Measurements from ENCODE around the gene C2CD2L. TPM values are rescaled to one million over a fixed set of nuclear protein-coding genes. Genes with fewer than 3 reads are reported as not detected.

C2CD2L gene
- total RNA-seq = 3.3 and 3.7 TPM in 2 replicates

DNA sequence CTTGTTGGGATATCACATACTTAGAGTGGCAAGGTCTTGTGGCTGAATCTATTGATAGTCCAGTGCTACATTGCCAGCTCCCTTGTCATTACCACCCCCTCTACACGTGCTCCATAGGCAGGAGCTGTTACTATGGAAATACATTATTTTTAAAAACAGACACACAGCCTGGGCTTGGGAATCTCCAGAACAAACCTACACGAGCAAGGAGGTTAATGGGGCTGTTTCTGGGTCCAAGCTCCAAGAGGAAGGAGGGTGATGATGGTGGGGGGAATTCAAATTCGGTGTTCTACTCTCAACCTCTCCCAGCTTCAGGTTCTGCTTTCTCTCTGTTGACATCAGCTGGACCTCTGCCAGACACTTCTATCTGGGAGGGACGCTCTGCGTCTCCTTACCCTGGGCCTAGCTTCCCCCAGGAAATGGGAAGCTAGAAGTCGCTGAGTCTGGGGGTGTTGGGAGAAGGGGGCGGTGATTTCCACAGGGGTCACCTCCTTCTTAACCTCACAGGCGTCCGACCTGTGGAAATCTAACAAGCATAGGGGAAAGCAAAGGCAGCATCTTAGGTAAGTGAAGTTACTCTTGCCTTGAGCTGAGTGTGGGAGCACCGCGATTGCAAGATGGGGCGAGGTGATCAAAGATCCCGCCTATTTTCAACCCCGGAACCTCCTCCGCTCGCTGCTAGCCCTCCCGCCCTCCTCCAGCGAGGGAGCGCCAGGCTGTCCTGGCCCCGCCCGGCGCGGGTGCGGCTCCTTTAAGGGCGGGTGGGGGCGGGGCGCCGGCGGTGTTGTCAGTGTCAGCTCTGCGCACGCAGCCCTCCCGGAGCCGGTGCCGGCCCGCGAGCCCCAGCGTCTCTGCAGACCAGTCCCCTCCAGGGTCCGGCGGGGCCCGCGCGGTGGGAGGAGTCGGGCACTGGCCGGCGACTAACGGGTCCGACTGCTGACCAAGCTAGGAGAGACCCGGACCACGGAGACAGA, at the start of gene C2CD2L:
TSS of gene C2CD2L (plus strand) at position 781 of the 974 bp plus-strand sequence. CDS start 398 bp downstream, outside the sequence.

DNA sequence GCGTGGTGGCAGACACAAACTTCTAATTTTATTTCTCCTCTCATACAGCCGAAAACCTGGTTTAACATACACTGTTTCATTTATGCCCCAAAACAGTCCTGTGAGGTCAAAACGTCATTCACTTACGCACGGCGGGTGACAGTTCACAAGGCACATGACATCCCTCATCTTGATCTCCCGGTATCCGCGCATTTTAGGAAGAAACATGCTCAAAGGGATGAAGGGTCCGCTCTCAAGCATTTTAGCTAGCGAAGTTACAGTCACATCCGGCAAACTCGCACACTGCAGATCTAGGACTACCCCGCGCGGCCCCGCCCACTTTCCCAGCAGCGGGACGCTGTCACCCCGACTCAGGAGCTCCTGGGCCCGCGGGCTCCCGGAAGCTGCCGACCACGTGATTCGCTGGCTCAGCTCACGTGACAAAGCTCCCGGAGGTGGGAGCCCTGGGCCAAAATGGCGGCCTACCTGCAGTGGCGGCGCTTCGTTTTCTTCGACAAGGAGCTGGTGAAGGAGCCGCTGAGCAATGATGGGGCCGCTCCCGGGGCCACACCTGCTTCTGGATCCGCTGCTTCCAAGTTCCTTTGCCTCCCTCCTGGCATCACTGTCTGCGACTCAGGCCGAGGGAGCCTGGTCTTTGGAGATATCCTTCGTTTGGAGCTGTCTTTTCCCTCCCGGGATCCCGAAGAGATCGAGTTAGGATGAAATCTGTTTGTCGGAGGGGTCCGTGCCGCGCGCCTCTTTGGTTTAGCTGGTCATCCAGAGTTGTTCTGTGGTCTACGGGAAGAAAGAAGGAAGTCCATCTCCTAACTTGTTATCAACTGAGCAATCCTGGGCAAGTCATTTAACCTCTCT, 39.5 kb upstream of the C2CD2L start, which contains the start of gene VPS11:
TSS of gene VPS11 (plus strand) at position 448 of the 852 bp plus-strand sequence. CDS start at position 454, 6 bp downstream.

DNA sequence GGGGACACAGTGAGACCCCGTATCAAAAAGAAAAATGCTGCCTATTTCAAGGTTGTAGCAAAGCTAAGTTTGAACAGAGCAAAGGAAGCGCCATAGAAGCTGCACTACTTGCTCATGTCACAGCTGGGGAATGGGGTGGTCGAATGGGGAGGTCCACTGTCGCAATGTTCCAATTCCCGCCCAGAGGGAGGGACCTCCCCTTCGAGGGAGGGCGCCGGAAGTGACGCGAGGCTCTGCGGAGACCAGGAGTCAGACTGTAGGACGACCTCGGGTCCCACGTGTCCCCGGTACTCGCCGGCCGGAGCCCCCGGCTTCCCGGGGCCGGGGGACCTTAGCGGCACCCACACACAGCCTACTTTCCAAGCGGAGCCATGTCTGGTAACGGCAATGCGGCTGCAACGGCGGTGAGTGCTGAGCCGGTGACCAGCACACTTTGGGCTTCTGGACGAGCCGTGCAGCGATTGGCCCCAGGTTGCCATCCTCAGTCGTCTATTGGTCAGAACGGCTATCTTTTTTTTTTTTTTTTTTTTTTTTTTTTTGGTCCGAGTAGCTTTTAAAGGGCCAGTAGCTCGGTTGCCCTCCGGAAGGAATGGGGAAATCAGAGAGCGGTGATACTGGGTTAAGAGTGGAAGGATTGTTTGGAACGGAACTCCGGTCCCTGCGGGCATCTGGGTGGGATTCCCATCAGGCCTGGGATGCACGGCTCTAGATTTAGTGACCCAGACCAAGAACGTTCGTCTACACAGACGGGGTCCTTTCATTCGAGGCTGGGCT, 22.3 kb upstream of the C2CD2L start, which contains the start of gene HMBS:
TSS of gene HMBS (plus strand) at position 219 of the 774 bp plus-strand sequence. CDS start at position 372, 153 bp downstream.

DNA sequence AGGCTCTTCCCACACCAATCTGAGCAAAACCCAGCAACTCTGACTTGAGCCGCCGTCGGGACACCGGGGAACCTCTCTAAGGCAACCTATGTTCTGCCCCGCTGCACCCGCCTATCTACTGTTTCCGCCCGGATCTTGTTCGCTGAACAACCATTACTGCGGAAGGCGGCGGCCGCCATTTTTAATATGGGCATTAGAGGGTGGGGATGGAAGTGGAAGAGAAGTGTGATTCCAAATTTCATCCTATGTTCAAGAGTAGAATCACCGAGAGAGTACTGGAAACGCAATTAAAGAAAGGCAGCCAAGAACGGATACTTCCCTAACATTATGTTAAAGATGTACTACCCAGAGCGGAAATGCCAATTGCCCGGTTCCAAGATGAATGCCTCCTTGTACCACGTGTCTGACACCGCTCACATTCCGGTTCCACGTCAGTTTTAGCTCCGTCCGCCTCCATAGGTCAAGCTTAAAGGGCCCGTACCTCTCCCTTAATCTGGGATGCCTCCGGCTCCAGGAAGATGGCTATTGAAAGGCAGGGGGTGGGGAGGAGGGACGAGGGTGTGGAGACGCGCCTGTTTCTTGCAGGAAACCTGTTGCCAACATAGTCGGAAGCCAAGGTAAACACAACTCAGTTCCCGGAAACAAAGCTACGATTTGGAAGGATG, 5.3 kb upstream of the C2CD2L start, which contains the start of gene DPAGT1:
TSS of gene DPAGT1 (minus strand) at position 95 of the 665 bp plus-strand sequence. CDS start 198 bp downstream, outside the sequence.

DNA sequence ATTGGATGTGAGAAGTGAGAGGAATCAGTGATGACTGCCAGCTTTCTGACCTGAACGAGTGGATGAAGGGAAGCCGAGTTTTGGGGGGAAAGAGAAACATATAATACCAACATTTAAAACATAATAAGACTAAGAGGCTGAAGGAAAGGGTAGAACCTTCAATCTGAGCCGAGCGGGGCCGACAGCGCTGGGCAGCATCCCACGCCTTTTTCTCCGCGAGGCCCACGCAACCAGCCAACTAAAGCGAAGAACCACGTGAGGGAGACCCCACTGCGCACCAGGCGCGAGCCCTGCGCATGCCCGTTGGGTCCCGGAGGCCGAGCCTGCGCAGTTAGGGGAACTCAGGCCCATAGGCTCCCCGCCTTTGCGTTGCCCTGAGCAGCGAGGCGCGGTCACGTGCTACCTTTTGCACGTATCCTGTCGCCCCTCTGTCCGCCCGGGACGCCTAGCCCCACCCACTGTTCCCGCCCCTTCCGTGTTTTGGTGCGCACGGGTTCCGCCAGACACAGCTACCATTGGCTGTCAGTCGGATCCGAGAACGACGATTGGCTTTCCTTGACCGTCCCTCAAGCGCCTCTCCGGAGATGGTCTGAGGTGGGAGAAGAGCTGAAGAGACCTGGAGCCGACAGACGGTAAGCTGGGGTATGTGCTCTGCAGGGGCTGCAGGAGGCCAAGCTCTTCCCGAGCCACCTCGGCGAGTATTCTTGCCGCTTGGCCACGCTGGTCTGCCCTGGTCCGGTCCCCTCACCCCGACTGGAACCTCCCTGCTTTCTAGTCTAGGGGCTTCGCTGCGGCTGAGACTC, 14.1 kb downstream of the C2CD2L start, which contains the start of gene HINFP:
TSS of gene HINFP (plus strand) at position 573 of the 803 bp plus-strand sequence. CDS start 5,365 bp downstream, outside the sequence.

DNA sequence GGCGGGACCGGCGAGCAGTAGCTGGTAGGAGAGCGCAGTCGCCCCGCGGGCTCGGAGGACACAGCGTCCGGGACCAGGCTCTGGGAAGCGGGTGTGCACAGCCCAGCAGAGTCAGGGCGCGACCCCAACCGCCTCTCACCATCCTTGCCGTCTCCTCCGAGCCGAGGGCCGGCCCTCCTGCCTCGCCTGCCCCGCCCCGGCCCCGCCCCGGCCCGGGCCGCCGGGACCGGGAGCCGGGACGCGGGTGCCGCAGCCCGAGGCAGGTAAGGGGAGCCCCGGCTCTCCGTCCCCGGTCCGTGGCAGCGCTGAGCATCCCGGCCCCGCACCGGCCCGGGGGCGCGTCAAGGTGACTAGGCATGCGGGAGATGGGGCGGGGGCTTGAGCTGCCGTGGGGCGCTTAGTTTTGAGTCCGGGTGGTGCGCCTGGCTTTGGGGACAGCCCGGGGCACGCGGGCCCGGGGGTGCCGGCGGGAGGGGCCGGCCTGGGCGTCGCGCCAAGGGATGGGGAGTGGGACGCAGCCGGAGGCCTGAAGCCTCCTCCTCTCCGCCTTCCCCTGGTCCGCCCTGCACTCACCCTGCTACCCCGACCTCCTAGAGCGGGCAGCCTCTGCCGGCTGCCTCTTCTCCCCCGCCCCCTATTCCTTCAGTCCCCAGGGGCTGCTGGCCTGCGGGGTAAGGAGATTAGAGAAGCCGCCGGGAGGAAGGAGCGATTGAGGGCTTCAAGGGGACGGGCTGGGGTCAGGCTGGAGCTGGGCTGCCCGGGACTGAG, 42.1 kb downstream of the C2CD2L start, which contains the start of gene ABCG4:
TSS of gene ABCG4 (plus strand) at position 35 of the 768 bp plus-strand sequence. CDS start 914 bp downstream, outside the sequence.

Other genes starting within 250 kb of the C2CD2L start
- gene CXCR5, start 223.5 kb upstream of the C2CD2L start, total RNA-seq = not detected in 2 replicates
- gene BCL9L, start 181.4 kb upstream of the C2CD2L start, total RNA-seq = 16.5 and 21.5 TPM in 2 replicates
- gene UPK2, start 151.0 kb upstream of the C2CD2L start, total RNA-seq = not detected in 2 replicates
- not detected in 2 replicates for gene FOXR1, start 135.6 kb upstream of the C2CD2L start, total RNA-seq
- gene CENATAC, start 109.2 kb upstream of the C2CD2L start, total RNA-seq = 27.9 and 29.2 TPM in 2 replicates
- 652 and 653 TPM in 2 replicates for gene RPS25, start 89.0 kb upstream of the C2CD2L start, total RNA-seq
- 88.4 and 187 TPM in 2 replicates for gene TRAPPC4, start 88.6 kb upstream of the C2CD2L start, total RNA-seq
- 6.4 and 7.8 TPM in 2 replicates for gene SLC37A4, start 76.5 kb upstream of the C2CD2L start, total RNA-seq
- gene HYOU1, start 50.1 kb upstream of the C2CD2L start, total RNA-seq = 104 and 167 TPM in 2 replicates
- 38.9 and 39.2 TPM in 2 replicates for gene VPS11, start 39.5 kb upstream of the C2CD2L start, total RNA-seq
- 3.7 and 5.8 TPM in 2 replicates for gene HMBS, start 22.5 kb upstream of the C2CD2L start, total RNA-seq
- 8.8 and 11.8 TPM in 2 replicates for gene DPAGT1, start 5.5 kb upstream of the C2CD2L start, total RNA-seq
- 12.4 and 12.9 TPM in 2 replicates for gene HINFP, start 14.2 kb downstream of the C2CD2L start, total RNA-seq
- gene ABCG4, start 41.7 kb downstream of the C2CD2L start, total RNA-seq = under 0.01 TPM in 1 of 2 replicates, not detected in the other
- 13.9 and 16.2 TPM in 2 replicates for gene NLRX1, start 61.4 kb downstream of the C2CD2L start, total RNA-seq
- not detected in 2 replicates for gene NHERF4, start 78.1 kb downstream of the C2CD2L start, total RNA-seq
- gene CBL, start 99.0 kb downstream of the C2CD2L start, total RNA-seq = 3.4 and 5.0 TPM in 2 replicates
- 33.9 and 60.8 TPM in 2 replicates for gene MCAM, start 209.8 kb downstream of the C2CD2L start, total RNA-seq
- gene RNF26, start 227.2 kb downstream of the C2CD2L start, total RNA-seq = 3.2 and 5.1 TPM in 2 replicates
- gene C1QTNF5, start 233.5 kb downstream of the C2CD2L start, total RNA-seq = 22.6 and 35.6 TPM in 2 replicates
- not detected in 2 replicates for gene MFRP, start 239.4 kb downstream of the C2CD2L start, total RNA-seq